ENCODE data around the gene KCTD21.

KCTD21 gene

DNA sequence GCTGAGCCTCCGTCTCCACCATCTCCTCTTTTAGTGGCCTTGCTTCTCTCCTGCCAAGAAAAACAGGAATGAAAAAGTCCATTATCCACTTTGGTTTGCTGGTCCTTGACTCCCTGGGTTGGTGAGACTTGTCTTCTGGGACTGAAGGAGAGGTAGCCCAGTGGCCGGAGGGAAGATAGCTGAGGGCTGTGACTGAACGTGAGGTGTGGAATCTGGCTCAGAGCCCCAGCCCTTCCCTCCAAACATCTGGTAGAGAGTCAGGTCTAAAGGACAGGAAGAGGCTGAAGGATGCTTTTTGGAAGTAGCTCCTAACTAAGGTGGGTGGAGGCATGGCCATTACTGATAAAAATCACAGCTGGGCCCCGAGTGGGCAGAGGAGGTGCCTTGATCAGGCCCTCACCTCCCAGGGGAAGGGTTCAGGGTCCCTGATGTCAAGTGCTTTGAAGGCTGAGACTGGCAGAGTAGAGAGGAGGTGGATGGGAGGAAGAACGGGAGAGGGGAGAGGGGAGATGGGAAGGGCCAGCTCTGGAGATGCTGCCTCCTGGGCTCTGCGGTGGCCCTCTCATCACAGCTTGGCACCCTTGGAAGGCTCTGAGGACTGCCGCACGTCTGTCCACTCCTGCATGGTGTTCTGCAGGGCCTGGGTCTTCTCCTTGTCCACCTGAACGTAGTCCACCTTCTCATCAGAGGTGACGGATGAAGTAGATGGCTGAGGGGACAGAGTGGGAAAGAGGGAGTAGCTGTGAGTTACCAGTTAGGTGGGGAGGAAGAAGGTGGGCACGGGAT lies 30.5 kb upstream of the KCTD21 start:
- no peak for FAIRE-seq

DNA sequence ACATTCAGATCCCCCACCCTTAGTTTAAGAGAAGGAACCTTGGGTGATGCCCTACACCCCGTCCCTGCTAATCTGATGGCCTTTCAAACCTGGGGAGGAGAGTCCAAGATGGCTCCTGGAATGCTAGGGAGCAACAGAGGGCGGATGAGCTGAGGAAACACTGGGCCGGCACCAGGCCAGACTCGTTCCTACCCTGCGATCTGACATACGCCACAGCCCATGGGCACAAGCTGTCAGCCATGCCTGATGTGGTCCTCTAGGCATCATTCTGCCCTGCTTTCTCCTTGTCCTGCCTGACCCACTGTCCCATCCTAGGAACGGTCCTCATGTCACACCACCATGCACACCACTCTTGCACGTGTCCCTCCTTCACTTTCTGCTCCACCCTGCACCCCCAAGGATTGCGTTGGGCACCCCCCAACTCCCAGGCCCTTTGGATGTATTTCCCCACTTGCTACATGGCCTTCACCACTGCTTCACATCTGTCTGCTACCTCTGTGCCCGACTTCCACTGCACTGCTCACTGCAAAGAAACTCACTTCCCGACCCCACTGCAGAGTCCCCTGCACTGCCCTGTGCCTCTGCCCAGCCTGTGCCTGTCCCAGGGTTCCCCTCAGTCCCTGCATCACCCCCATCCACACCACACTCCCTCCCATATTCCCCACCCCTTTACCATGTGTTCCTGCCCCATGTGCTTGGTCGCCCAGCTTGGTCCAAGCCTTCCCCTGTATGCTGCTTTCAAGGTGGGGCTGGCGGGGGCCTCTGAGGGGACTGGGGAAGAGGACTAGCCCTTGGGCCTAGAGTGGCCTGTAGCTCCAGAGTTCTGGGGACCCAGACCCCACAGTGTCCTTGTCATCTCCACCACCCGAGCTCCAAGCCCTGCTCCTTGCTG lies 29.5 kb upstream of the KCTD21 start:
- no peak for FAIRE-seq

DNA sequence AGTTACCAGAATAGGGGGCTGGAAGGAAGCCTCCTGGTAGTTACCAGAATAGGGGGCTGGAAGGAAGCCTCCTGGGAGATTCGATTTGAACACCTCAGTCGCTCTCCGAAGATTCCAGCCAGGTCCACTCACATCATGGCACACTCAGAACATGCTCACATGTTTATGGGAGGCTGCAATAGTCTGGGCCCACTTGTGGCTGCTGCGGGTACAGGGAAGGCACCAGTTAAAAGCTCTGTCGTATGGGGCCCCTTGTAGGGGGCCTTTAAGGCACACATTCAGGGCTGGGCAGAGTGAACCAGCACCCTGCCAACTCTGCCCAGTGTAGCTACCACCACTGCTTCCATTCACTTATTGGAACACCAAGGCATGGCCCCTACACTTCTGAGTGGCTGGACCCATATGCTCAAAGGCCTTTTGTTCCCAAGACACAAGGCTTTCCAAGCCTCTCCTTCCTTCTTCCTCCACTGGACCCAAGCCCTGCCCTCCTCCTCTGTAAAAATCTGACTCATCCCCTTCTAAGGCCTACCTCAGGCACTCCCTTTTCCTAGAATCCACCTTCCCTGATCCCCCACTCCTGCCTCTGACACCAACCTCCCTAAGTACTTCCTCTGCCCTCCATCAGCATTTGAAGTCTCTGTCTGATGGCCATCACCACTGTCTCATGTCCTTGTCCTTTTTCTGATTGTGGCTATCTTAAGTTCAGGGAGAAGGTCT lies 28.3 kb upstream of the KCTD21 start:
- FAIRE-seq = no peak

DNA sequence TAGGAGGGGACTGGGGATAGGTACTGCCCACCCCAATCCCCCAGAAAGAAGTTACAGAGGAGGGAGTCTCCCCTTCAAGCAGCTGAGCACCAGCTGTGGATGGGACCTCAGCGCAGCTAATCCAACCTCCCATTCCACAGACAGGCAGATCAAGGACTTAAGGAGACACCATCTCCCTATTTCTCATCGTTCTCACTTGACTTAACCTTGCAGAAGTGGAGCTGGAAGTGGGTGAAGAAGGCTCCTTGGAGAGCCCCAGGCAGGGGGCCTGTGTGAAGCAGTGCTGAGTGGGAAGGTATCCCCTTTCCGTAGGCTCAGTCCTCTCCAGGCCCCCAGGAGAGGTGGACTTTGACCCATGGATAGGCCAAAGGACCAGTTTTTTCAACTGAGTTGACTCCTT lies 27.6 kb upstream of the KCTD21 start:
- no peak for FAIRE-seq

DNA sequence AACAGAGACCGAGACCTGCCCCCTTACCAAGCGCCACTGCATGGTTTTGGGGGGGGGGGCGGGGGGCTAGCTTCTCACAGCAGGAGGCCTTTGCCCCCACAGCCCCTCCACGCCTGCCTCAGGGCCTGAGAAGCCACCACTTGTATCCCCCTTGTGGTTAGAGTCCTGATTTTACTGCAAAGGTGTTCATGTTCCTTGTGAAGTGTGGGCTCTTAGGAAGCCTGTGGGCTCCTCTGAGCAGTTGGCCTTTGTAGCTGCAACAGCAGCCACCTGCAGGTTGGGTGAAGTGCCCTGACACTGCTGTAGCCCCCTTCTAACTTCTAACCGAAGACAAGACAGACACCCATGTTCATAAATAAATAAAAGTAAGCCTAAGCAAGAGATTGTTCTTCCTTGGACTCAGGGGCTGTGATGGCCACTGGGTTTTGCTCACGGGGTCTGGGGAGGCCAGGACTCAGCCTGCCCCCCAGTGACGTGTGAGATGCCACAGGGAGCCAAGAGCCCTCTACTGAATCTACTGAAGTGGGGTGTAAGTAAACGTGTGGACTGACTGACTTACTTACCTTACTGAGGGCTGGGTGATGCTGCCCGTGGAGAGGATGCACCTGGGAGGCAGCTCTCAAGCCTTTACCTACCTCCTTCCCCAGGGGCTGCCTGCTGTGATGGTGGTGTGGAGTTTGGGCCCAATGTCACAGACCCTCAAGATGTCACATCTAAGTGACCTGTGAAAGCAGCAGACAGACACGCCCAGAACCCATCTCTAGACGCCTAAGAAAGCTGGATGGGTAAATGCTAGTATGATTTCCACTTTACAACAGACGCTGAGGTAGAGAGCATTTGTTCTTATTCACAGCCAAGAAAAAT lies 26.1 kb upstream of the KCTD21 start:
- FAIRE-seq = no peak

DNA sequence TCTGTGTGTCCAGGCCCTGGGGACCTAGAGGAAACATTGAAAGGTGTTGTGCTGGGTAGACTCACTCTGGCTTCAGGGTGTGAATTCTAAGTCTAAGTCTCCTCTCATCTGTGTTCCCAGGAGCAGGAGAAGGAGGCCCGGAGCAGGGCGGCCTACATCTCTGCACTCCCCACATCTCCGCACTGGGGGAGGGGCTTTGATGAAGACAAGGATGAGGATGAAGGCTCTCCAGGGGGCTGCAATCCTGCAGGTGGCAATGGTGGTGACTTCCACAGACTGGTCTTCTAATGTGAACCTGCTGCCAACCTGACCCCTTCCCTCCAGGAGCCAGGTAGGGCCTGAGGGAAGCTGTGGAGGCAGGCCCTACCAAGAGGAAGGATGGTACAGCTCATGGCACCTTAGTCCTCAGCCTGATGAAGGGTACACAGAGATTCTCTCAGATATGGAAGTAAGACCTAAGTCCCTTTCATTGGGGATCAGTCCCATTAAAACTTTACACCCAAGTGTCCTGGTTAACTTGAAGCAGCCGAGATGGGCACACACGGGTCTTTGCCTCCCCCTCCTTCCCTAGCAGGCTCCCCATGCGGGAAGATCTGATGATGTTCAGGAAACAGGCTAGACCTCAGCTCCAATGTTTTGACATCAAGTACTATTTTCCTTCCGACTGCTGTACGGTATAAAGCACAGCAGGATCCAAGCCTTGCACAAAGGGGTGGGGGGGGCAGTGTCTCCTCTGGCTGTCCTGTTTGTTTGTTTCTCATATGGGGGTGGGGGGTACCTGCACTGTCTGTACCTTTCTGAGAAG lies 25.3 kb upstream of the KCTD21 start:
- no peak for FAIRE-seq

DNA sequence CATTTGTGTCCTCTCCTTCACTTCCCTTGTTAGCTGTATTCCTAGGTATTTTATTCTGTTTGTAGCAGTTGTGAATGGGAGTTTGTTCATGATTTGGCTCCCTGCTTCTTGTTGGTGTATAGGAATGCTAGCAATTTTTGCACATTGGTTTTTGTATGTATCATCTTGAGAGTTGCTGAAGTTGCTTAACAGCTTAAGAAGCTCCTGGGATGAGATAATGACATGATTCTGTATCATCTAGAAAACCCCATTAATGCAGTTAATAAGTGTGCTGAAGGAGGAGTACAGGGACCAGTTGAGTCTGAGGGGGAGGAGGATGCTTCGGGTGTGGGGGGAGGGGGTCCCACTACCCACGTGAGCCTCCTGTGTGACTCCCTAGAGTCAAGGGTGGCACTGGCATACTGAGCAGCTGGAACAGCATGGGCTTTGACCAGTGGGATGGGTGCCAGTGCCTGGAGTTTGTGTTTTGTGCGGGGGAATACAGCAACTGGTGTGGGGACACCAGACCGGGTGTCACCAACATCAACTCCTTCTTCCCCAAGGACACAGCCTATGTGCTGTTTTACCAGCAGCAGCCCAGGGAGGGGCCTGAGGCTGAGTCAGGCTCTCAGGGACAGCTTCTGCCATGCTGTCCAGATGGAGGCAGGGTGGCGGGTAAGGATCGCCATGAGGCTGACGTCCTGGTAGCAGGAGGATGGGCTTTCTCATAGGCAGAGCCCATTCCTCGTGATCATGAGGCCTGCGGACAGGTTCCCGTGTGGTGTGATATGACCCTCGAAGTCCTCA lies 24.4 kb upstream of the KCTD21 start:
- FAIRE-seq = no peak

DNA sequence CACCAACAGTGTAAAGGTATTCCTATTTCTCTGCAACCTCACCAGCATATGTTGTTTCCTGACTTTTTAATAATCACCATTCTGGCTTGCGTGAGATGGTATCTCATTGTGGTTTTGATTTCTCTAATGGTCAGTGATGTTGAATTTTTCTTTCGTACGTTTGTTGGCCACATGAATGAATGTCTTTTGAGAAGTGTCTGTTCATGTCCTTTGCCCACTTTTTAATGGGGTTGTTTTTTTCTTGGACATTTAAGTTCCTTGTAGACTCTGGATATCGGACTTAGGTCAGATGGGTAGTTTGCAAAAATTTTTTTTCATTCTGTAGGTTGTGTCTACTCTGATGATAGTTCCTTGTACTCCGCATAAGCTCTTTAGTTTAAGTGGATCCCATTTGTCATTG lies 23.1 kb upstream of the KCTD21 start:
- no peak for FAIRE-seq

DNA sequence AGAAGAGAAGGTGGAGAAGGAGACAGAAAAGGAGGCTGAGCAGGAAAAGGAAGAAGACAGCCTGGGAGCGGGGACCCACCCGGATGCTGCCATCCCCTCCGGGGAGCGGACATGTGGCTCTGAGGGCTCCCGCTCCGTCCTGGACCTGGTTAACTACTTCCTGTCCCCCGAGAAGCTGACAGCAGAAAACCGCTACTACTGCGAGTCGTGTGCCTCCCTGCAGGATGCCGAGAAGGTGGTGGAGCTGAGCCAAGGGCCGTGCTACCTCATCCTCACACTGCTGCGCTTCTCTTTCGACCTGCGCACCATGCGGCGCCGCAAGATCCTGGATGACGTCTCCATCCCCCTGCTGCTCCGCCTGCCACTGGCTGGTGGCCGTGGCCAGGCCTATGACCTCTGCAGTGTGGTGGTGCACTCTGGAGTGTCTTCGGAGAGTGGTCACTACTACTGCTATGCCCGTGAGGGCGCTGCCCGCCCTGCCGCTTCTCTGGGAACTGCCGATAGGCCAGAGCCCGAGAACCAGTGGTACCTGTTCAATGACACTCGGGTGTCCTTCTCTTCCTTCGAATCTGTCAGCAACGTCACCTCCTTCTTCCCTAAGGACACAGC lies 21.7 kb upstream of the KCTD21 start:
- FAIRE-seq = no peak

DNA sequence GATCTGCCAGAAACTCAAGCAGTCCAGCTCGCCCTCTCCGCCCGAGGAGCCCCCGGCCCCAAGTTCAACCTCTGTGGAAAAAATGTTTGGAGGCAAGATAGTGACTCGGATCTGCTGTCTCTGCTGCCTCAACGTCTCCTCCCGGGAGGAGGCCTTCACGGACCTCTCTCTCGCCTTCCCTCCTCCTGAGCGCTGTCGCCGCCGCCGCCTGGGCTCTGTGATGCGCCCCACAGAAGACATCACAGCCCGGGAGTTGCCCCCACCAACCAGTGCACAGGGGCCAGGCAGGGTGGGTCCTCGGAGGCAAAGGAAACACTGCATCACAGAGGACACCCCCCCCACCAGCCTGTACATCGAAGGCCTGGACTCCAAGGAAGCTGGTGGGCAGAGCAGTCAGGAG lies 21.1 kb upstream of the KCTD21 start:
- FAIRE-seq = no peak

DNA sequence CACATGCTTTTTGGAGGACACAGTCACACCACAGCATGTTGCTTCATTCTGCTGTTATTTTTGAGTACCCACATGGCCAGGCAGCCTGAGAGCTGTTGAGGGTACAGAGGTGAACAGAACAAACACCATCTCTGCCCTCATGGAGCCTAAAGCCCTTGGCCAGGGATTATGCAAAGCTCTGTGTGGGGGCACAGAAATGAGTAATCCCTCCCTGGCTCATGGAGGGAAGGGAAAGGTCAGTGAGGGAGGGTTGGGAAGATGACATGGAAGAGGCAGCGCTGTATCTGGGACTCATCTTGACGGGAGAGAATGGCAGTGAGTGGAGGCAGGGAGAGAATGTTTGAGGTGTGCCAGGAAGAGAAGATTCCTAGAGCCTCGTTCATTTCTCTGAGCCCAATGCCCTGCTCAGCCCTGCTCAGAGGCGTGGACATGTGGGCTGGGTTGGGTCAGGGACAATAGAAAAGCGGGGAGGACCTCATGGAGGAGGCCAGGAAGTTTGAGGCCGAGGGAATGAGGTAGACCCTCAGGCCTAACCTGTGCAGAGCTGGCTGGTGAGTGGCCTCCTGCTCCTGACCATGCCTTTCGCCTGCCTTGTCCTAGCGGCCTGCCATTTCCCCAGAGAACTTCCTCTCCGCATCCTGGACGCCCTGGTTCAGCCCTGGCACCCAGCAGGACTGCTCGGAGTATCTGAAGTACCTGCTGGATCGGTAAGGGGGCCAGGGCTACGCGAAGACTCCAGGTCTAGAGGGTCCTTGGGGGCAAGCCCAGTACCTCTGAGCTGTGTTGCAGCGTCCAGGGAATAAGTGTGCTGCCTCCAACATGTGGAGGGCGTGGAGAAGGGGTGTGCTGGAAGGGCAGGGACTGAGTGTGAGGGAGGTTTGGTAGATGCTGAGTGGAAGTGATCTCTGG lies 20.1 kb upstream of the KCTD21 start:
- no peak for FAIRE-seq

DNA sequence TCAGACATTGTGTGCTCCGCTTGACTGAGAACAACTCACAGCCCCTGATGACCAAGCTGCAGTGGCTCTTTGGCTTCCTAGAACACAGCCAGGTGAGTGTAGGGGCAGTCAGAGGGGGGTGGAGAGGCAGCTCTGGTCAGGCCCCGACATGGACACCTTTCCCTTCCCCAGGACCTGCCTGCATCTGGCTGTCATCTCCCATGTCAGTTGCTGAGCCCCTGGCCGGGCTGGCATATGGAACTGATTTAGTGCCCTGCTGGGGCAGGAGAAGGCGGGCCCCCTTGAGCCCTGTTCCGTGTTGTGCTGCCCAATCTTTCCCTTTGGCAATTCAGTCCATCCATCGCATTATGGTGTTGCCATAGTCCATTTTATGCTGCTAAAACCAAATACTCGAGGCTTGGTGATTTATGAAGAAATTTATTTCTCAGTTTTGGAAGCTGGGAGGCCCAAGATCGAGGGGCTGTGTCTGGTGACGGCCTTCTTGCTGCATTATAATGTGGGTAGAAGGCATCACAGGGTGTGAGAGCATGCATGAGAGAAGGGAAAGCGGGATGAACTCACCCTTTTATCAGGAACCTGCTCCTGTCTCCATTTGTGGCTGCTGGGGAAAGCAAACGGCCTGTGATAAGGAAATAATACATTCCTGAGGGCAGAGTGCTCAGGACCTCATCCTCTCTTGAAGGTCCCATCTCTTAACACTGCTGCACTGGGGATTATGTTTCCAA lies 19.3 kb upstream of the KCTD21 start:
- no peak for FAIRE-seq

DNA sequence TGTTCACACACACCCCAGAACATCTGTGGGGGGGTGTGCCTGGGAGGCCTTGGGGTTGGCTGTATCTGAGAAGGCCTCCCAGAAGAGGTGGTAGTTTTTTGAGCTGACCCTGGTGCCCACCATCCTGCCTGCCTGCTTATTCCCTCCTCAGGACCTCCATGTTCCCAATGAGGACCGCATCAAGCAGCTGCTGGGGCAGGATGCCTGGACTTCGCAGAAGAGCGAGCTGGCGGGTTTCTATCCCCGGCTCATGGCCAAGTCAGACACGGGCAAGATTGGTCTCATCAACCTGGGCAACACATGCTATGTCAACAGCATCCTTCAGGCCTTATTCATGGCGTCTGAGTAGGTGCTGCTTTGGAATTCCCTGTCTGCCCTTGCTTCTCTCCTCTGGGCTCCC lies 17.3 kb upstream of the KCTD21 start:
- FAIRE-seq = no peak

DNA sequence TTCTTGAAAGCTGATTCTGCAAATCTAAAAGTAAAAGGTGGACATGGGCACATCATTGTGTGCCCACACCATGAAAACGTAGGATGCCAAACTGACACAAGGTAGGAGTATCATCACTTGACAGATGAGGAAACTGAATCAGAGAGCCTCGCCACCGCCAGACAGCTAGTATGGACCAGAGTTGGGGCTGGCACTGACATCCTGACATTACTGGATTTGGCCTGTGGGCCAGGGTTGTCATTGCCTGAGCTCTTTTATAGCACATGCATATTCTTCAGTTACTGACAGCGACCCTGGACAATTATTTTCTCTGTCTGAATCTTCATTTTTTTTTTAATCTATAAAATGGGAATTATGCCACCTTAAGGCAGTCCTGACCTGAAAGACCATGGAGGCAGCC lies 16.8 kb upstream of the KCTD21 start:
- FAIRE-seq = no peak

DNA sequence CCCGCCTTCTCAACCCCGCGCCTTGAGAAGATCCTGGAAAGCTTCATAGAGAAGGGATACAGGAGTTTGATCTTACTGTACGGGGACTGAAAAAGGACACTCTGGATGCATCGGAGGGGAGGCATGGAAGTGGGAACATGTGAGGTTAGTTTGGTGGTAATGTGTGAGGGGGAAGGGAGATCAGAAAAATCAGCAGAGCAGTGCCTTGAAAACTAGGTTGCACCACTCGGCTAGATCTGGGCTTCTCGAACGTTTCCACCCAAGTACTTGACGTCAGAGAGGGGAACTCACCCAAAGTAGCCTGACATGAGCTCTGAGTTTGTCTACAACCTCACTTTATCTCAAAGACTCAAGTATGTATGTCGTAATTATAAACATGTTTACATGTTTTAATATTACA lies 14.8 kb upstream of the KCTD21 start:
- no peak for FAIRE-seq

DNA sequence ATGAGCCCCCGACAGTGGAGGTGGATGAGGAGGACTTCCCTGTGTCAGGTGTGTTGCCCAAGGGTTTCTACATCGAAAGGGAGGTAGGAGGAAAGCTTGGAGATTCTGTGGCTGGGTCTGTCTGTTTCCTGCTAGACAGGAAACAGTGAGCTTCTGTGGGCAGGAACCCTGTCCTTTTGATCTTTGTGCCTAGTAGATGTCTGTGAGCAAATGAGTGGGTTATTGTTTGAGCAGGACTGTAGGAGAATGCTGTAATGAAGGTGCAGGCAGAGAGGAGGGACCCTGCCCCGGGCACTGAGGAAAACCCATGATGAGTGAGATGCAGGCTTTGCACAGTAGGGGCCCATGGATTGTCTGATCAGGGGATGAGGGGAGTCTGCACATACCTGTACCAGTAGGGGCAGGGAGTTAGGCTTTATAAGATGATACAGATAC lies 14.3 kb upstream of the KCTD21 start:
- no peak for FAIRE-seq

DNA sequence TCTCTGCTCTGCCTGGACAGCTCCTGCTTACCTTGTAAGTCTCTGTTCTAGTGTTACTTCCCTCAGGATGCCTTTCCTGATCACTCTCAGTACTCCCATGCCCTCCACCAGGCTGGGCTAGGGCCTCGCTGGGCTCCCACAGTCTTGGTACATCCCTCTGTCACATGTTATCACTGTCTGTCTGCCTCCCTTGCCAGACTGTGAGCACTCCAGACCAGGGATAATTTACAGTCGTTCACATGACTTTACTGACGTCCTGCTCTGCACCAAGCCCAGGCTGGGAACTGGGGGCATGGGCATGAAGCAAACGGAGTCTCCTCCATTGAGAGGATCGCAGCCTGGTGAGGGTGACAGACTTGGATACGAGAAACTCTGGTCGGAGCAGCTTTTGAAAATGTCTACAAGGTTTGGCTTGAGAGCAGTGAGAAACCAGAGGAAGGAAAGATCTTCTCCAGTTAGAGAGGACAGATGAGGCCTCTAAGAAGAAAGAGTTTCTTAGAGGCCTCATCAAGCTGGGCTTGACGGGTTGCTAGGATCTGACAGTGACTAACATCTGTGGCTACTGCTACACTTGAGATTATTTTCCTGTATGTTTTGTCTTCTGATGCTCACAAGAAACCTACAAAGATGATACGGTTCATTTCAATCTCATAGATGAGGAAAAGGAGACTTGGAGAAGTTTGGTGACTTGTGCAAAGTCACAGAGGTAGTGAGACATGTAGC lies 12.8 kb upstream of the KCTD21 start:
- no peak for FAIRE-seq

DNA sequence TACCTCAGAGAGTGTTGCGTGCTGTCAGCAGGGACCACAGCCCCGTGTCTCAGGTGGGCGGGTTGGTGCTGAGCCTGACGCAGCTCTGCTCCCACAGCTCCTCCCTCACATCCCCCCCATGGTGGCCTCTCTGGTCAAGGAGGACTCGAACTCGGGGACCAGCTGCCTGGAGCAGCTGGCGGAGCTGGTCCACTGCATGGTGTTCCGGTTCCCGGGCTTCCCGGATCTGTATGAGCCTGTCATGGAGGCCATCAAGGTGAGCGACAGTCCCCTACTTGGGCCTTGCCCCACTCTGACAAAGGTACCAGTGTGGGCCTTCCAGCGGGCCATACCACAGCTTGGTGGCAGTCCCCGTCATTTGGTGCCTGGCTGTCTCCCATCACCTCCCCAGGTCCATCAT lies 12.1 kb upstream of the KCTD21 start:
- FAIRE-seq = no peak

Data from islet of Langerhans (tissue), 1 donor.